ENCODE data around the gene MICU1. TPM values are rescaled to one million over a fixed set of nuclear protein-coding genes. Genes with fewer than 3 reads are reported as not detected.

The MICU1 gene
- total RNA-seq, 1 experiment from 2014 or later = 46.9 TPM

DNA sequence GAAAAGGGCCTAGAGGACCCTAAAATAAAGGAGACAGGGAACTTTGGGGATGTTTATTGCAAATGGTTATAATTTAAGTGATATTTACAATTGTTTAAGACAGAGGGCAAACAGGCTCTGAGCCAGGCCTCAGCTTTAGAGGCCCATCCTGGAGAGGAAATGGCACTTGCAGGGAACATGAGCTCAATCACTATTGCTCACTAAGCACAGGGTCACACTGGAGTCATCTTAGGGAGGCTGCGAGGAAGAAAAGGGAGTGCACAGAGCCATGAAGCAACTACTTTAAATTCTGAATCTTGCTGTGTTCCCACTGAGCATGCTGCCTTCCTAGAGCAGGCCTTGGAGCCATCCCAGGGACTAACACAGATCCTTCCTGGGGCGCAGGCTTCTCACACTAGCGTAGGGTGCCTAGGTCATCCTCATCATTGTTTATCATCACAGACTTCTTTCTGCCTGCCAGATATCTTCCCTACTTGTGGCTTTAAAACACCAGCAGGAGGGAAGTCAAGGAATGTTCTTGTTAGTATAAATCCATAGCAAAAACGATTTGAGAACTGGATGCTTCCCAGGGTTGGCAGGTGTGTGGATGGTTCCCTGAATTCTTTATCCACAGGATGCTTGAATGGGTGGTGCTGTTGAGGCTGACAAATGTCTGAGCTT is 258.4 kb downstream of the MICU1 start:
- H3K9me3 ChIP-seq (ENCODE audit: control insufficient read depth, insufficient read depth, low read depth, low read length) = no peaks in the 10 kb centered on the region
- ChIA-PET CTCF (no interaction called here), POLR2A (no interaction called here)
- in situ Hi-C loops (cut with HindIII; ENCODE audit: low pct_unique_long_range_greater_than_20kb, low sequenced_read_pairs) = no loop called here
- H3K36me3 ChIP-seq (ENCODE audit: control insufficient read depth, insufficient read depth, low read length) = no peaks in the 10 kb centered on the region
- TSS peak; percentile 85 for BruUV-seq (replicated peaks)
- intact Hi-C loops (cut with micrococcal nuclease; ENCODE audit: unreplicated experiment) = loop anchor here (10.0 kb wide), 1 partner anchor 697 kb away; no protein-coding TSS in a partner anchor
- H3K4me3 ChIP-seq (ENCODE audit: low read depth in 2 of 2, low read length in 2 of 2) = no peak overlapping the region
- peaks cover 7% of the 10 kb centered on the region; the same call in 1 of the 2 replicates for H3K4me1 ChIP-seq (ENCODE audit: control insufficient read depth, insufficient read depth, low read length)
- H3K27me3 ChIP-seq (ENCODE audit: control insufficient read depth, insufficient read depth, low read length) = no peaks in the 10 kb centered on the region
- no peak for ATAC-seq
- DNase-seq (ENCODE audit: low read depth, low spot score) = no peak
- TF ChIP-seq TCF7L2 (IDR thresholded peaks at IDR 0.05; ENCODE audit: low read depth, low read length) (no peak), POLR2AphosphoS5 (IDR thresholded peaks at IDR 0.05; ENCODE audit: low read depth, low read length) (no peak), SIN3A (IDR thresholded peaks at IDR 0.05; ENCODE audit: borderline replicate concordance, insufficient read depth, low read depth, low read length) (no peak), CTCF (IDR thresholded peaks at IDR 0.05) (no peak)
- TF ChIP-seq, protein P1, sequence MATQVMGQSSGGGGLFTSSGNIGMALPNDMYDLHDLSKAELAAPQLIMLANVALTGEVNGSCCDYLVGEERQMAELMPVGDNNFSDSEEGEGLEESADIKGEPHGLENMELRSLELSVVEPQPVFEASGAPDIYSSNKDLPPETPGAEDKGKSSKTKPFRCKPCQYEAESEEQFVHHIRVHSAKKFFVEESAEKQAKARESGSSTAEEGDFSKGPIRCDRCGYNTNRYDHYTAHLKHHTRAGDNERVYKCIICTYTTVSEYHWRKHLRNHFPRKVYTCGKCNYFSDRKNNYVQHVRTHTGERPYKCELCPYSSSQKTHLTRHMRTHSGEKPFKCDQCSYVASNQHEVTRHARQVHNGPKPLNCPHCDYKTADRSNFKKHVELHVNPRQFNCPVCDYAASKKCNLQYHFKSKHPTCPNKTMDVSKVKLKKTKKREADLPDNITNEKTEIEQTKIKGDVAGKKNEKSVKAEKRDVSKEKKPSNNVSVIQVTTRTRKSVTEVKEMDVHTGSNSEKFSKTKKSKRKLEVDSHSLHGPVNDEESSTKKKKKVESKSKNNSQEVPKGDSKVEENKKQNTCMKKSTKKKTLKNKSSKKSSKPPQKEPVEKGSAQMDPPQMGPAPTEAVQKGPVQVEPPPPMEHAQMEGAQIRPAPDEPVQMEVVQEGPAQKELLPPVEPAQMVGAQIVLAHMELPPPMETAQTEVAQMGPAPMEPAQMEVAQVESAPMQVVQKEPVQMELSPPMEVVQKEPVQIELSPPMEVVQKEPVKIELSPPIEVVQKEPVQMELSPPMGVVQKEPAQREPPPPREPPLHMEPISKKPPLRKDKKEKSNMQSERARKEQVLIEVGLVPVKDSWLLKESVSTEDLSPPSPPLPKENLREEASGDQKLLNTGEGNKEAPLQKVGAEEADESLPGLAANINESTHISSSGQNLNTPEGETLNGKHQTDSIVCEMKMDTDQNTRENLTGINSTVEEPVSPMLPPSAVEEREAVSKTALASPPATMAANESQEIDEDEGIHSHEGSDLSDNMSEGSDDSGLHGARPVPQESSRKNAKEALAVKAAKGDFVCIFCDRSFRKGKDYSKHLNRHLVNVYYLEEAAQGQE (IDR thresholded peaks at IDR 0.05; ENCODE audit: insufficient read depth in 1 of 2, low read depth in 2 of 2, low read length in 1 of 2) = no peak
- H3K27ac ChIP-seq (ENCODE audit: low read length) = no peak overlapping the region

DNA sequence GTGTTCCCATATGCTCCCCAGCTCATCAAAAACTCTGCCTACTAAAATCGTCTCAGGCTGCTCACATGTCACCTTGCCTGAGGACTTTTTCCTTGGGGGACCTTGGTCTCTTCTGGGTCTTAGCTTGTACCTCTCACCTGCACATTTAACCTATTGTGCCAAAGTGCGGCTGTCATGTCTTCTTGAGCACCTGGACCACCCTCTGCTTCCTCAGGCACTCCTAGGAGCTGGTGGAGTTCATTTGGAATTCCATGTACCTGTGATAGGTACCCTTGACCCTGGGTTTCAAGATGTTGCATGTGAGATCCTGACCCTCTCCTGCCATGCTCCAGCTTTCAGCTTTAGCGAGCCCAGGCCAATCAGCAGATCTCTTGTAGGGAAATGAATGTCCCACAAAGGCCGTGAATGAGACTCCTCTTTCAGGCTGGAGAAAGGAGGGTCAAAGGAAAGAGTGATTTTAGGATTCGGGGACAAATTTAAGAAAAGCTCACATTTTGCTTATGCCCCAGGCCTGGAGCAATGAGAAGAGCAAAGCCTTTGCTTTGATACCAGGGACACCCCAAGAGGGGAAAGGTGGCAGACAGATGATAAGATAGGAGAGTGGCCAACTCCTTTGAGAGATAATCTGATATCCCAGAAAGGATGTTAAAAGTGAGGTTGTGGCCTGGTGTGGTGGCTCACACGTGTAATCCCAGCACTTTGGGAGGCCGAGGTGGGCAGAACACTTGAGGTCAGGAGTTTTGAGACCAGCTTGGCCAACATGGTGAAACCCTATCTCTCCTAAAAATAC is 260.6 kb downstream of the MICU1 start:
- Histone ChIP-seq H3K4me1 (ENCODE audit: control insufficient read depth, insufficient read depth, low read length) (peaks cover 7% of the 10 kb centered on the region; the same call in 1 of the 2 replicates), H3K27me3 (ENCODE audit: control insufficient read depth, insufficient read depth, low read length) (no peaks in the 10 kb centered on the region), H3K27ac (ENCODE audit: low read length) (no peak overlapping the region), H3K36me3 (ENCODE audit: control insufficient read depth, insufficient read depth, low read length) (no peaks in the 10 kb centered on the region), H3K9me3 (ENCODE audit: control insufficient read depth, insufficient read depth, low read depth, low read length) (no peaks in the 10 kb centered on the region), H3K4me3 (ENCODE audit: low read depth in 2 of 2, low read length in 2 of 2) (no peak overlapping the region)
- no peak for ATAC-seq
- DNase-seq (ENCODE audit: low read depth, low spot score) = no peak
- no TSS peak for BruUV-seq (replicated peaks)
- no peak for TF ChIP-seq SIN3A (IDR thresholded peaks at IDR 0.05; ENCODE audit: borderline replicate concordance, insufficient read depth, low read depth, low read length)
- in situ Hi-C loops (cut with HindIII; ENCODE audit: low pct_unique_long_range_greater_than_20kb, low sequenced_read_pairs) (no loop called here), intact Hi-C loops (cut with micrococcal nuclease; ENCODE audit: unreplicated experiment) (loop anchor here (2.0 to 10.0 kb wide), 3 partner anchors 470 to 700 kb away; no protein-coding TSS in a partner anchor)
- ChIA-PET CTCF (interaction anchor here (0.6 to 2.4 kb wide), 5 partner anchors 449 to 734 kb away, joined by 3 to 13 read pairs (median 5); no protein-coding TSS in a partner anchor), POLR2A (no interaction called here)
